ENCODE data around the gene FIS1.

DNA sequence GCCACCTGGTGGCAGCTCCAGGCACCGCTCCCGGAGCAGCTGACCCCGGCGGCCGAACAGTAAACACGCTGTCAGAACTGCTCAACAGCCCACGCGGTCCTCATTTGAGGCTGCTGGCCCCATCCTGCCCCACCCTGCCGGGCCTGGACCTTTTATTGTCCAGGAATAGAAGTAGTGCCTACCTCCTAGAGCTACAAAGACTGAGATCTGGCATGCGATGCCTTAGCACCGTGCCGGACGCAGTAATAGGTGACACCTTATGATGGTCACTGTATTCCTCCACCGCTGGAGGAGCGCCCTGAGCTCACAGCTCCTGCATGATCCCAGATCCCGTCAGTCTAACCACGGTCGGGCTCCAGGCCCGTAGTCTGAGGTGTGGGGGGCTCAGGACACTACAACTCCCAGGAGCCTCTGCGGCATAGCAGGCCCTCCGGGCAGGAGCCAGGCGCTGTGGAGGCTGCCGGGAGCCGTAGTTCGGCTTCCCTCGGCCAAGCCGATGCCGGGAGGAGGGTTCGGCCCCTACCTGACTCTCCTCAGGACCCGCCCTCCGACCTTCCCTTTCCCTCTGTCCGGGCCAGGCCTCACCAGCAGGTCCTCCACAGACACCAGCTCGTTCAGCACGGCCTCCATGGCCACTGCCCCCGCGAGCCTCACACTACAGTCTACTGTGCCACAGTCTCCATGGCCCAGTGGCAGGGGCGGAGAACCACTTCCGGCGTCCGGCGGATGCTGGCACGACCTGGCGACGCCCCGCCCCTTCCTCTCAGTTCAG, at the start of gene FIS1:
- TF ChIP-seq POLR2A (IDR thresholded peaks at IDR 0.05), result peak; percentile 64 to 87
- TF ChIP-seq, protein P1, sequence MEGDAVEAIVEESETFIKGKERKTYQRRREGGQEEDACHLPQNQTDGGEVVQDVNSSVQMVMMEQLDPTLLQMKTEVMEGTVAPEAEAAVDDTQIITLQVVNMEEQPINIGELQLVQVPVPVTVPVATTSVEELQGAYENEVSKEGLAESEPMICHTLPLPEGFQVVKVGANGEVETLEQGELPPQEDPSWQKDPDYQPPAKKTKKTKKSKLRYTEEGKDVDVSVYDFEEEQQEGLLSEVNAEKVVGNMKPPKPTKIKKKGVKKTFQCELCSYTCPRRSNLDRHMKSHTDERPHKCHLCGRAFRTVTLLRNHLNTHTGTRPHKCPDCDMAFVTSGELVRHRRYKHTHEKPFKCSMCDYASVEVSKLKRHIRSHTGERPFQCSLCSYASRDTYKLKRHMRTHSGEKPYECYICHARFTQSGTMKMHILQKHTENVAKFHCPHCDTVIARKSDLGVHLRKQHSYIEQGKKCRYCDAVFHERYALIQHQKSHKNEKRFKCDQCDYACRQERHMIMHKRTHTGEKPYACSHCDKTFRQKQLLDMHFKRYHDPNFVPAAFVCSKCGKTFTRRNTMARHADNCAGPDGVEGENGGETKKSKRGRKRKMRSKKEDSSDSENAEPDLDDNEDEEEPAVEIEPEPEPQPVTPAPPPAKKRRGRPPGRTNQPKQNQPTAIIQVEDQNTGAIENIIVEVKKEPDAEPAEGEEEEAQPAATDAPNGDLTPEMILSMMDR (IDR thresholded peaks at IDR 0.05), result peak; percentile 81 to 97 (median 92)
- peak; percentile 87 to 97 (median 92) for TF ChIP-seq POLR2AphosphoS5 (IDR thresholded peaks at IDR 0.05)
- TF ChIP-seq EP300 (IDR thresholded peaks at IDR 0.05), result no peak
